ENCODE data around the gene SPATS1. TPM values are rescaled to one million over a fixed set of nuclear protein-coding genes. Genes with fewer than 3 reads are reported as not detected.
"Not testable (repeated sequence)": the region's sequence is repeated elsewhere in the genome, so short reads cannot be mapped to it uniquely, and the experiment has no call there.

SPATS1 gene
- total RNA-seq, 1 donor from 2014 or later: not detected

GRCh38 chr6:44309631-44310030 is 32.8 kb upstream of the SPATS1 start:
- DNase-seq (ENCODE audit: low spot score): no peak
- intact Hi-C loops (cut with DNase I): loop anchor here (5.0 kb wide), 1 partner anchor 42 kb away; the partner anchor contains the start of gene NFKBIE

DNA sequence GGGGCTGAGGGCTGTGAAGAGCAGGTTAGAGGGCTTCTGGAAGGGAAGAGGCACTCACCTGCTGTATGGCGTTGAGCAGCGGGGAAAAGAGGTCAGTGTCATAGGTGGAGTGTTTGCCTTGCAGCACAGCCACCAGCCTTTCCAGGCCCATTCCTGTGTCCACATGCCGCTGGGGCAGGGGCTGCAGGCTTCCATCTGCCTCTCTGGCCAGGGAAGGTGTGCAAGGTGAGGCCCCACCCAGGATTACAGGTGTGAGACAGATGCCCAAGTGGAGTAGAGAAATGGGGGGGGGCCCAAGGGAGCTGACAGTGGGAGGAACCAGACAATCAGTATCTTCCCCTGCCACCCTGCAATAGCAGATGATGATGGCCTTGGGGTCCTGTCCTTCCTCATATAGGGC is 32.2 kb upstream of the SPATS1 start:
- no peak for DNase-seq (ENCODE audit: low spot score)
- intact Hi-C loops (cut with DNase I): loop anchor here (5.0 kb wide), 1 partner anchor 43 kb away; the partner anchor contains the start of gene NFKBIE

GRCh38 chr6:44311304-44311703 is 31.1 kb upstream of the SPATS1 start:
- DNase-seq (ENCODE audit: low spot score): no peak
- intact Hi-C loops (cut with DNase I): loop anchor here (5.0 kb wide), 1 partner anchor 44 kb away; the partner anchor contains the start of gene NFKBIE

- DNase-seq (ENCODE audit: low spot score): no peak
- intact Hi-C loops (cut with DNase I): loop anchor here (5.0 kb wide), 1 partner anchor 44 kb away; the partner anchor contains the start of gene NFKBIE
Measured at GRCh38 chr6:44311767-44312166, 30.7 kb upstream of the SPATS1 start.

DNA sequence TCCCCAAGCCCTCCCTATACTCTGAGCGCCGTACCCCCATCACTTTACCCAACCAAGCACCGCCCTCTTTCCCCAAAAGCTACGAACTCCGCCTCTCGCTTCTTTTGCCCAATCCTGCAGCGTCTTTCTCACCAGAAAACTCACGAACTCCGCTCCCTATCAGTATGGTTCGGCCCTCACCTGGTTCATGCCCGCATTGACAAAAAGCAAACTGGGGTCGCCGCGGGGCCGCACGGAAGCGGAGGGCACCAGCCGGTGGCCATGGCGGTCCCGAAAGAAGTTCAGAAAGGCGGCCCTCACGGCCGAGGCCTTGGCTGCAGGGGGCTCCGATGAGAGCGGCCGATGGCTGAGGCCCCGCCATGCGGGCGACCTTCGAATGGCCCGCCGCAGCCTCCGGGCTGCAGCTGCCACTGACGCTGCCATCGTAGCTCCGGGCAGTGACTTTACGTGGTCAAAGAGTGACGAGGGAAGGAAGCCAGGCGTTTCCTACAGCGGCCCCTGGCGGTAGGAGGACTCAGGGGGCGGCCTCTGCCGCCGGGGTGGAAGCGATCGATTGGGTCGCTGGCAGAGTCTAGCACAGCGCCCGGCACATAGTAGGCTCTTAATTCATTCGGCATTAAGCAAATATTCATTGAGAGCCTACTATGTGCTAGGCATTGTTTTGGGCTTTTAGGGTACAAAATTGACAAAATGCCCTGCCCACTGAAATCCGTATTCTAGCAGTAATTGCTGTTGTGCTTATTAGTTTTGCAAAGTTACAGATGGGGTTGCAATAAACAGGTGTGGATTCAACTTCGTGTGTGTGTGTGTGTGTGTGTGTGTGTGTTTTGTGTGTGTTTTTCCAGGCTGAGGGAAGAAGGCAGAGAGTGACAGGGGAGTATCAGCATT is 29.3 kb upstream of the SPATS1 start, which contains the start of gene AARS2:
AARS2 (minus strand) TSS at position 447 of the 888 bp plus-strand sequence; CDS start at position 423, 24 bp downstream.
- intact Hi-C loops (cut with DNase I): loop anchor here (5.0 kb wide), 1 partner anchor 46 kb away; the partner anchor contains the start of gene NFKBIE
- peak; percentile 94 for DNase-seq (ENCODE audit: low spot score)

DNA sequence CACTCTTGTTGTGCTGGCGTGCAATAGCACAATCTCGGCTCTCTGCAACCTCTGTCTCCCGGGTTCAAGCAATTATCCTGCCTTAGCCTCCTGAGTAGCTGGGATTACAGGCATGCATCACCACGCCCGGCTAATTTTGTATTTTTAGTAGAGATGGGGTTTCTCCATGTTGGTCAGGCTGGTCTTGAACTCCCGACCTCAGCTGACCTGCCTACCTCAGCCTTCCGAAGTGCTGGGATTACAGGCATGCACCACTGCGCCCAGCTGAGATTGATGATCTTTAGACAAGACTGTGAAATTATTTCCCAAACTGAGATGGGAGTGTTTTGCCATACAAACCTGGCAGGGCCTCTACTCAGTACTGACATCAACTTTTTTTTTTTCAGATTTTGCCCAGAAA is 27.8 kb upstream of the SPATS1 start:
- DNase-seq (ENCODE audit: low spot score): not testable (repeated sequence)
- intact Hi-C loops (cut with DNase I): loop anchor here (5.0 kb wide), 1 partner anchor 47 kb away; the partner anchor contains the start of gene NFKBIE

GRCh38 chr6:44315516-44315915 is 26.9 kb upstream of the SPATS1 start:
- intact Hi-C loops (cut with DNase I): no loop called here
- DNase-seq (ENCODE audit: low spot score): no peak

- no peak for DNase-seq (ENCODE audit: low spot score)
- intact Hi-C loops (cut with DNase I): no loop called here
Measured at GRCh38 chr6:44315951-44316350, 26.5 kb upstream of the SPATS1 start.

DNA sequence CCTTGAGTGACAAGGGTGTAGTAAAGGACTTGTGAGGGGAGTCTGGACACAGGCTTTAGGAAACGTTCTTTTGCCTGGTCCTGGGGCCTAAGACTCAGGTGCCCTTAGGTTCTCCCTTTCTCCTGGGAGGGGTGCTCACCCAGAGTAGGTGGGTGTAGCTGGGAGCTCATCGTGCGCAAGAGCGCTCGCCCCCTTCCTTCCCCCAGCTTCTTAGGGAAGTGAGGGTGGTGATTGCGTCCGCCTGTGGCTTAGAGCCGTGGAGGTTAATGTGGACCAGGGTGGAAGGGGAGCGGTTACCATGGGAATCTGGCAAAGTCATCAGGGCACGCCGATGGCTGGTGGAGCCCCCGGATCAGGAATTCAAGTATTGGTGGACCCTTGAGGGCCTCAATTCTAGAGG is 26.0 kb upstream of the SPATS1 start:
- intact Hi-C loops (cut with DNase I): no loop called here

DNA sequence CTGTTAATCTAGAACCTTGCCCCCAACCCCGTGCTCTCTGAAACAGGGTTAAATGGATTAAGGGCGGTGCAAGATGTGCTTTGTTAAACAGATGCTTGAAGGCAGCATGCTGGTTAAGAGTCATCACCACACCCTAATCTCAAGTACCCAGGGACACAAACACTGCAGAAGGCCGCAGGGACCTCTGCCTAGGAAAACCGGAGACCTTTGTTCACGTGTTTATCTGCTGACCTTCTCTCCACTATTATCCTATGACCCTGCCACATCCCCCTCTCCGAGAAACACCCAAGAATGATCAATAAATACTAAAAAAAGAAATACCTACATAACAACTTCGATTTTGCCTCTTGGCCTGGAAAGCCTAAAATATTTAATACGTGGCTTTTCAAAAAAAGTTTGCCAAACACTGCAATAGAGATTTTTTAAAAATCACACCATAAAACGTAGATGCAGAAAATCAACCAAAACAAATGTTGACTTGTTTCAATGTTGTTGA is 25.3 kb upstream of the SPATS1 start:
- DNase-seq (ENCODE audit: low spot score); intact Hi-C loops (cut with DNase I): not testable (repeated sequence)

More for the DNA sequence above, 26.0 kb upstream of the SPATS1 start:
- DNase-seq (ENCODE audit: low spot score): no peak

GRCh38 chr6:44321210-44321609 is 21.2 kb upstream of the SPATS1 start:
- intact Hi-C loops (cut with DNase I): no loop called here
- no peak for DNase-seq (ENCODE audit: low spot score)

DNA sequence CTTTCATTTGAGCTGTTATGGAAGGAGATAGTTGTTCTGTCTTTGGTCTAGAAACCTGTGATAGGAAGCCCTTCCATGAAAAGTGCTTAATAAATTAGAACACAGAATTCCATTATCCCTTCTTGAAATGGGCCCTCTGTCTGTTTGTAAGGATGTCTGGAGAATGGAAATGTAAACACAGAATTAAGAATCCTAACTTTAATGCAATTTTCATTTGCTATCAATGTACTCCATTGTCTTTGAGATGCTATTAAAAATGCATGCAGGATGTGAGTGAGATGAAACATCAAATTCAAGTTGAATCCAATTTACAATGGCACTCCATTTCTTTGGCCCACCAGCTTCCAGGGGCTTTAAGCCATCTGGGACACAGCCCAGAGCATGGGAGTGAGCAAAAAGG is 15.4 kb upstream of the SPATS1 start:
- intact Hi-C loops (cut with DNase I): no loop called here

DNA sequence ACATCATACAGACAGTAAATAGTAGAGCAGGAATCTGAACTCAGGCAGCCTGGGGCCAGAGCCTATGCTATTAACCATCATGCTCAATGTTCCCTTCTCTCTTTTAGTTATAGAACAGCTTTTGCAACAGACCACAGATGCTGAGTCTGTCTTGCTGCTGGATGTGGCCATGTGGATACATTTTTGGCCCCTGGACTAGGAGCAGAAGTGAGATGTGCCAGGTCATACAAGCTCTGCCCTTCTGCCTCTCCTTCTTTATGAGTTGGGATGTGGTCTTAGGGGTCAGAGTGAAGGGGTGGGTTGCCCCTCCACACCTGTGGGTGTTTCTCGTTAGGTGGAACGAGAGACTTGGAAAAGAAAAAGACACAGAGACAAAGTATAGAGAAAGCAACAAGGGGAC is 14.7 kb upstream of the SPATS1 start:
- no peak for DNase-seq (ENCODE audit: low spot score)

More for the DNA sequence above, 15.4 kb upstream of the SPATS1 start:
- no peak for DNase-seq (ENCODE audit: low spot score)

GRCh38 chr6:44328203-44328602 is 14.2 kb upstream of the SPATS1 start:
- intact Hi-C loops (cut with DNase I); DNase-seq (ENCODE audit: low spot score): not testable (repeated sequence)

More for the DNA sequence above, 14.7 kb upstream of the SPATS1 start:
- intact Hi-C loops (cut with DNase I): no loop called here

DNA sequence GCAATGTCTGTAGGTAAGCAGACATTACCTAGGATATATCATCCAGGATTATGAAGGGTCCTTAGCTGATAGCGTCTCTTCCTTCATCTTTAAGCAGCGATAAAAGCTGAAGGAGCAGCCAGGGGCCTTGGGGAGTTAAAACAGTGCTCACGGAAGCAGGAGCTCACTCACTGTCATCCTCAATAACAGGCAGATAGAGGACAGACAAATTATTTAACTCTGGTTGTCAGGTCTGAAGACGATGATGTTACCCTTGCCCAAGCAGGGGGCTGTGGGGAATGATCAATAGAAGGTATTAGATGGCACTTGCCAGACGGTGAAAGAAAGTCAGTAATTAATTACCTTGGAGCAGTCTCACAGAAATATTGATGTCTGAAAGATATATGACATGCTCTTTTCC is 12.6 kb upstream of the SPATS1 start:
- no peak for DNase-seq (ENCODE audit: low spot score)
- intact Hi-C loops (cut with DNase I): no loop called here

GRCh38 chr6:44332585-44332984 is 9.9 kb upstream of the SPATS1 start:
- no peak for DNase-seq (ENCODE audit: low spot score)
- intact Hi-C loops (cut with DNase I): no loop called here

DNA sequence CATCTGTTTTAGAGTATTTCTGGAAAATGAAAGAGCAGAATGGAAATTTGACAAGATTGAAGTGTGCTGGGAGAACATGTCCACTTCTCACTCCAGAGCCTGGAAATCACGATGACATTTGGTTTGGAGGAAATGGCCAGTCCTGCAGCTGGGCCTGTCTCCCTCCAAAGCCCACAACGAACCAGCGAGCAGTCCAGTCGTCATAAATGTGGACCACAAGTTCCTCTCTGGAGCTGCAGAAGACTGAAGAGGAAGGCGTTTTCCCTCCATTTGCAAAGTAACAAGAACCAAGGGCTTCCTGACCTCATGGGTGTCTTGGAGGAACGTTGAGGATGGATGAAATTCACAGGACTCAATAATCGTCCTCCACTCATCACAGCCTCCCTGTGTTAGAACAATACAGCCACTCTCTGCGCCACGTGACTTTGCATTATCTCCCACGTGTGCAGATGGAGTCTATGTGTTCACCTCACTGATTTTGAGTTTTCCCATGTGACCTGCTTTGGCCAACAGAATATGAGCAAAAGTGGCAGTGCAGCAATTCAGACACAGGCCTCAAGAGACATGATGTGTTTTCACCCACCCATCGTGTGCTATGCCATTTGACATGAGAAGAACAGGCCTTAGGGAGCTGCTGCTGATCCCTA is 9.1 kb upstream of the SPATS1 start:
- DNase-seq (ENCODE audit: low spot score): no peak
- intact Hi-C loops (cut with DNase I): no loop called here

DNA sequence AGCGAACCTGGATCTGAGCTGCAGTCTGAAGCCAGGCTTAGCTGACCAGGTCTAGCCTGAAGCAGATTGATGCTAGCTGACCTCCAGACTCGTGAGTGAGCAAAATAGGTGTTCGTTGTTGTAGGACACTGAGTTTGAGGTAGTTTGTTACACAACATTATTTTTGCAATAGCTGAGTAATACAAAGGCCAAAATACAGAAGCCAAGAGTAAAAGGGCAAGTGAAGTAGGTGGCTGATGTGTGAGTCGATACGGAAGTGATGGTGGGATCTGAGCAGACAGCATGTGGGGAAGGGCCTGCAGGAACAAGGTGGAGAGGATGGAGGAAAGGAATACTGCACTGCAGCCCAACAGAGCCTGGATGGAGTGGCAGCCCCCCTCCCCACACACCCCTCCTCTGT is 8.5 kb upstream of the SPATS1 start:
- intact Hi-C loops (cut with DNase I): no loop called here
- no peak for DNase-seq (ENCODE audit: low spot score)

GRCh38 chr6:44335631-44336030 is 6.8 kb upstream of the SPATS1 start:
- DNase-seq (ENCODE audit: low spot score): no peak
- intact Hi-C loops (cut with DNase I): loop anchor here (5.0 kb wide), 1 partner anchor 238 kb away; no protein-coding TSS in a partner anchor

All from cardiac septum (tissue), 1 donor.